Left ventricle myocardium inferior (tissue), 1 donor: Measurements from ENCODE around the gene EFHC1. TPM values are rescaled to one million over a fixed set of nuclear protein-coding genes. Genes with fewer than 3 reads are reported as not detected.
"Not testable (repeated sequence)": the region's sequence is repeated elsewhere in the genome, so short reads cannot be mapped to it uniquely, and the experiment has no call there.

Source experiments
- DNase-seq: peaks from one replicate; pipeline ENCODE4 v3.0.0-alpha.2; 2020
- H3K27ac ChIP-seq: fragments of 200-600 bp; replicated peaks from 2 replicates; pipeline ENCODE4 v1.8.0; 2021
- H3K27me3 ChIP-seq: fragments of 200-600 bp; 2 replicates; pipeline ENCODE4 v1.8.0; 2021; ENCODE audit warnings: low read depth
- H3K36me3 ChIP-seq: fragments of 200-600 bp; 2 replicates; pipeline ENCODE4 v1.8.0; 2021
- H3K4me1 ChIP-seq: fragments of 200-600 bp; 2 replicates; pipeline ENCODE4 v1.8.0; 2021
- H3K4me3 ChIP-seq: fragments of 200-600 bp; 2 replicates; pipeline ENCODE4 v1.8.0; 2021; ENCODE audit warnings: mild to moderate bottlenecking, moderate library complexity
- H3K9me3 ChIP-seq: fragments of 200-600 bp; replicated peaks from 2 replicates; pipeline ENCODE4 v1.8.0; 2021
- CTCF ChIP-seq: fragments of 200-600 bp; IDR thresholded peaks from 2 replicates; pipeline ENCODE4 v1.8.0; 2021; ENCODE audit warnings: antibody characterized with exemption, mild to moderate bottlenecking, borderline replicate concordance
- intact Hi-C: fragments of 100-400 bp; cut with micrococcal nuclease; formaldehyde crosslinking; loops from one replicate; pipeline ENCODE4 v1.11.0; 2022
- total RNA-seq: library from RNA; stranded (reverse); fragmentation: NEBNext Ultra II Directional; extraction: Animal tissue kit (Norgen Biotek cat#: 25700); gene quantifications from one replicate; pipeline ENCODE4 v1.2.1, GENCODE V29; 2021
- donor health status: DM: no; HTN: yes; CAD: no; lungs with severe emphysema.

Gene EFHC1
- total RNA-seq, 1 donor from 2014 or later: 5.7 TPM

- Histone ChIP-seq H3K36me3 (no peaks in the 10 kb centered on the region), H3K27ac (no peak overlapping the region), H3K4me1 (peaks cover 46% of the 10 kb centered on the region), H3K27me3 (no peaks in the 10 kb centered on the region), H3K4me3 (no peak overlapping the region), H3K9me3 (no peaks in the 10 kb centered on the region)
- no peak for DNase-seq
- intact Hi-C loops: no loop called here
- TF ChIP-seq CTCF: no peak
These were observed 2.0 kb downstream of the EFHC1 start for GRCh38 chr6:52422156-52422555.

GRCh38 chr6:52423448-52423847, 3.3 kb downstream of the EFHC1 start:
- Histone ChIP-seq H3K9me3 (no peaks in the 10 kb centered on the region), H3K27ac (peak overlapping the region; percentile 67), H3K4me1 (peaks cover 34% of the 10 kb centered on the region), H3K36me3 (no peaks in the 10 kb centered on the region), H3K4me3 (no peak overlapping the region), H3K27me3 (no peaks in the 10 kb centered on the region)
- intact Hi-C loops: no loop called here
- TF ChIP-seq CTCF: no peak
- no peak for DNase-seq

GRCh38 chr6:52423971-52424381, 3.8 kb downstream of the EFHC1 start:
- Histone ChIP-seq H3K4me1 (peaks cover 29% of the 10 kb centered on the region), H3K27me3 (no peaks in the 10 kb centered on the region), H3K4me3 (no peak overlapping the region), H3K27ac (peak overlapping the region; percentile 67), H3K9me3 (no peaks in the 10 kb centered on the region), H3K36me3 (no peaks in the 10 kb centered on the region)
- no peak for TF ChIP-seq CTCF
- DNase-seq: no peak
- intact Hi-C loops: no loop called here

- TF ChIP-seq CTCF: no peak
- Histone ChIP-seq H3K9me3 (no peaks in the 10 kb centered on the region), H3K4me1 (peaks cover 24% of the 10 kb centered on the region), H3K36me3 (peaks cover 3% of the 10 kb centered on the region), H3K27ac (peak overlapping the region; percentile 67), H3K27me3 (no peaks in the 10 kb centered on the region), H3K4me3 (no peak overlapping the region)
- intact Hi-C loops: no loop called here
- no peak for DNase-seq
These were observed 4.4 kb downstream of the EFHC1 start for GRCh38 chr6:52424513-52424912.

GRCh38 chr6:52426667-52427066, 6.5 kb downstream of the EFHC1 start:
- H3K4me1 ChIP-seq: peaks cover 8% of the 10 kb centered on the region
- no peaks in the 10 kb centered on the region for H3K27me3 ChIP-seq
- DNase-seq: no peak
- intact Hi-C loops: no loop called here
- H3K9me3 ChIP-seq: no peaks in the 10 kb centered on the region
- H3K4me3 ChIP-seq: no peak overlapping the region
- peaks cover 10% of the 10 kb centered on the region for H3K36me3 ChIP-seq
- no peak overlapping the region for H3K27ac ChIP-seq
- TF ChIP-seq CTCF: no peak

GRCh38 chr6:52433294-52433693, 13.2 kb downstream of the EFHC1 start:
- H3K9me3 ChIP-seq, H3K4me3 ChIP-seq, H3K4me1 ChIP-seq, H3K27me3 ChIP-seq, intact Hi-C loops, H3K27ac ChIP-seq, DNase-seq: not testable (repeated sequence)
- peaks cover 19% of the 10 kb centered on the region for H3K36me3 ChIP-seq
